Mucosa of stomach (tissue), 1 donor: Measurements from ENCODE around the gene PUS3.

Experiments used
- H3K27me3 ChIP-seq: one replicate; pipeline ENCODE4 v1.7.0; 2013; ENCODE audit warnings: mild to moderate bottlenecking, low read length; ENCODE audit not compliant: control insufficient read depth, insufficient read depth
- H3K36me3 ChIP-seq: one replicate; pipeline ENCODE4 v1.7.0; 2013; ENCODE audit warnings: low read length; ENCODE audit not compliant: control insufficient read depth, insufficient read depth
- H3K4me1 ChIP-seq: one replicate; pipeline ENCODE4 v1.7.0; 2013; ENCODE audit warnings: mild to moderate bottlenecking, low read length; ENCODE audit not compliant: control insufficient read depth, insufficient read depth
- H3K4me3 ChIP-seq: one replicate; pipeline ENCODE4 v1.7.0; 2013; ENCODE audit warnings: low read length
- H3K9ac ChIP-seq: one replicate; pipeline ENCODE4 v1.7.0; 2013; ENCODE audit warnings: mild to moderate bottlenecking, low read length, moderate library complexity
- H3K9me3 ChIP-seq: one replicate; pipeline ENCODE4 v1.7.0; 2013; ENCODE audit warnings: mild to moderate bottlenecking, low read length, moderate library complexity; ENCODE audit not compliant: control insufficient read depth
- donor health status: Pancreatic carcinoma.

Gene PUS3

GRCh38 chr11:125945797-125946520 lies 43.0 kb upstream of the PUS3 start, which contains the start of gene VSIG10L2:
Gene VSIG10L2, plus strand, starts transcription at chr11:125946044. Its CDS starts 12 bp downstream, at chr11:125946056.
- no peak within 1 kb of the TSS for H3K9ac ChIP-seq
- no peaks in the 10 kb centered on the region for H3K36me3 ChIP-seq
- H3K27me3 ChIP-seq = peaks cover 8% of the 10 kb centered on the region
- no peaks in the 10 kb centered on the region for H3K9me3 ChIP-seq
- H3K4me3 ChIP-seq = no peak within 1 kb of the TSS
- H3K4me1 ChIP-seq = peaks cover 19% of the 10 kb centered on the region

DNA sequence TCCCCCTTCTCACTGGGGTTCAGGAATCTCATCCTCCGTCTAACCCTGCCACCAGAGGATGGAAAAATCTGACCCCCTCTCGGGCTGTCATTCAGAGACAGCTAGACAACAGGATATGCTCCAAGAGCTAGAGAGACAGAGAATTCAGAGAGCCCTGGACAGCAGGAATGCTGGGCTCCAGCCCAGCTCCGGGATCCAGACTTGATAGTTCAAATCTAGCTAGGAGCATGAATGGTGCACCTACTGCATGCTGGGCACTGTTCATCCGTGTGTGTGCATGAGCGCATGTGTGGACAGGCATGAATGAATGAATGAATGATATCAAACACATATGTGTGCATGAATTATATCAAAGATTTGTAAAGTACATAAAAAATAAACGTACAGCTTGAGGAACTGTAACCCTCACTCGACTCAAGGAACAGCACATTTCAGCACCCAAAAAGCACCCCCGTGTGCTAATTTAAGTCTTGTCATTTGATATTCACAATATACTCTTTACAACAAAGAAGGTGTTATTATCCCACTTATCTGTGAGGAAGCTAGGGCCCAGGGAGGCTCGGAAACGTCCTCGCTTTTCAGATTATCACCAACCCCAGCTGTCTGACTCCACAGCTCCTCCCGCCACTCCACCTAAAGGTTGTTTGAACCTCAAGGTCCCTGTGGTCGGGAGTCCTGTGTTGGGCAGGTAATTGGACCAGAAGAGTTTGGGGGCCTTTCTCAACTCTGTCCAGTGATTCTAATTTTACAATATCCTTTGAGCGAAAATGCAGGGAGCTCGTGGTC lies 42.2 kb upstream of the PUS3 start:
- H3K27me3 ChIP-seq = peaks cover 8% of the 10 kb centered on the region
- H3K36me3 ChIP-seq = no peaks in the 10 kb centered on the region
- no peak overlapping the region for H3K4me3 ChIP-seq
- peaks cover 15% of the 10 kb centered on the region for H3K4me1 ChIP-seq
- H3K9ac ChIP-seq = no peak overlapping the region
- H3K9me3 ChIP-seq = no peaks in the 10 kb centered on the region

DNA sequence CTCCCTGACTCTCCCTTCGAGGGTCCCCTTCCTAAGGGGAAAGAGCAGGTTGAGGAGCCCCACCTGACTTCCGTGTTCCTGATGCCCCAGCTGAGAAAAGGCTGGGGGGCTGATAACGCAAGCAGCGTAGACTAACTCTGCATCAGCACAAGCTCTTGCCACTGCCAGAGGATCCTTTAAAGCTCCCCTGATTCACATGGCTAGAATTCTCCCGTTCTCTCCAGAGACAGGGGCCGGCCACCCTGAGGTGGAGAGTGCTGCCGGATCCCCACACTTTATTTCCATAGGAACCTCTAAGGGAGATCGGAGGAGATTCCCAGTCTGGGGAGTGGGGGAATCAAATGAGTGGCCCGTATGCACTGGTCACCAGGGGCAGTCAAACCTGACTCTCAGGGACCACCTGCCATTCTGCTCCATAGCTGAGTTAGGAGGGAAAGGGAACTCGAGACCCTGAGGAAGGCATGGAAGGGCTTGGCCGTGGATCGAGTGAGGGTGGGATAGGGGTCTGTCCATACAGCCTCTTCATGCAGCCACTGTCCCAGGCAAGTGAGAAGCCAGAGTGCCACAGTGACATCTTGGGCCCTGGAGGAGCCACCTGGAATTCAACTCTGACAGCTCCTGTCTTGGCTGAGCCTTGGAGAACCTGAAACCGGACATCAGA lies 41.5 kb upstream of the PUS3 start:
- Histone ChIP-seq H3K27me3 (peaks cover 8% of the 10 kb centered on the region), H3K9ac (no peak overlapping the region), H3K4me3 (no peak overlapping the region), H3K9me3 (no peaks in the 10 kb centered on the region), H3K36me3 (no peaks in the 10 kb centered on the region), H3K4me1 (peaks cover 15% of the 10 kb centered on the region)

- Histone ChIP-seq H3K4me1 (peaks cover 15% of the 10 kb centered on the region), H3K9ac (no peak overlapping the region), H3K27me3 (peaks cover 8% of the 10 kb centered on the region), H3K36me3 (no peaks in the 10 kb centered on the region), H3K4me3 (no peak overlapping the region), H3K9me3 (no peaks in the 10 kb centered on the region)
These were observed 40.8 kb upstream of the PUS3 start for GRCh38 chr11:125943661-125944349.

GRCh38 chr11:125942771-125943428 lies 39.9 kb upstream of the PUS3 start:
- H3K4me1 ChIP-seq = peaks cover 15% of the 10 kb centered on the region
- H3K9ac ChIP-seq = no peak overlapping the region
- H3K9me3 ChIP-seq = no peaks in the 10 kb centered on the region
- no peak overlapping the region for H3K4me3 ChIP-seq
- H3K27me3 ChIP-seq = peaks cover 8% of the 10 kb centered on the region
- H3K36me3 ChIP-seq = no peaks in the 10 kb centered on the region

DNA sequence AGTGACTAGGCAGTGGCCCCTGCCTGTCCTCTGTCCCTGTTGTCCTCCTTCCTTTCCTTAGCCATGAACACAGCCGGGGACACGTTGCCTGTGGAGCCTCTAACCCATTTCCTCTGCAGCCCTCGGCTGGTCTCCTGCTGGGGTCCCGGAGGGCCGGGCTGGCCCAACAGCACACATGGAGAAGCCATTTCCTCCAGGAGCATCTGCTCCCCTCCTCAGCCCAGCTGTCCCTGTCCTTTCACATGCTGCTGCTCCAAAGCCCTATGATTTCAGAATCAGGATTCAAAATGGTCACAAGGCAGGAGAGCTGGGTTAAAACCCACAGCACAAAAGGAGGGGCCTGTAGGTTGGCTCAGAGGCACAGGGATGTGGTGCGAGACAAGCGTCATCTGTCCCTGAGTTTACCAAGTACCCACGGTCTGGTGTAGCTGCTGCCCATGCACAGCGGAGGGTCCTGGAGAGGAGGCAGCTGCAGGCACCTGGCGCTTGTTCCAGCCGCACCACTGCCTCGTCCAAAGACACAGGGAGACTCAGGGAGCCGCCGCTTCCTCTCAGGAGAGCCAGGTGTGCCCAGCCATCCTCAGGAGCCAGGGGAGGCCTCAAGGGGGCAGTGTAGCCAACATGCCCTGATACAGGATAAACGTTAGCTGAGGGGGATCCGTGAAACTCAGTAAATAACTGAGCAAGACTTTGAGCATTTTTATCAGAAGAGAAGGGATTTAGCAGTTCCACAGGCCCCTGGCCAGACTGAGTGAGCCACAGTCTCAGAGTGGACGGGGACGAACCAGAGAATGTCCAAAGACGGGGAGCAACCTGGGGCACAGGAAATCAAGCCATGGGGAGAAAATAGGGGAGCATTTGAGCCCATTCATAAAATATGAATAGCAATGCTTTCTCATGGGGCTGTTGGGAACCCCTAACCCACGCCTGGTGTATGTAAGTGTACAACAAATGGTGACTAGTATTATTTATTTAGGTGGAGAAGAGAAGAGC lies 38.9 kb upstream of the PUS3 start:
- no peak overlapping the region for H3K9ac ChIP-seq
- H3K4me3 ChIP-seq = no peak overlapping the region
- H3K27me3 ChIP-seq = peaks cover 8% of the 10 kb centered on the region
- no peaks in the 10 kb centered on the region for H3K9me3 ChIP-seq
- H3K36me3 ChIP-seq = no peaks in the 10 kb centered on the region
- peaks cover 15% of the 10 kb centered on the region for H3K4me1 ChIP-seq

- Histone ChIP-seq H3K4me1 (peaks cover 15% of the 10 kb centered on the region), H3K9me3 (no peaks in the 10 kb centered on the region), H3K27me3 (peaks cover 8% of the 10 kb centered on the region)
These were observed 38.2 kb upstream of the PUS3 start for GRCh38 chr11:125941267-125941618.

DNA sequence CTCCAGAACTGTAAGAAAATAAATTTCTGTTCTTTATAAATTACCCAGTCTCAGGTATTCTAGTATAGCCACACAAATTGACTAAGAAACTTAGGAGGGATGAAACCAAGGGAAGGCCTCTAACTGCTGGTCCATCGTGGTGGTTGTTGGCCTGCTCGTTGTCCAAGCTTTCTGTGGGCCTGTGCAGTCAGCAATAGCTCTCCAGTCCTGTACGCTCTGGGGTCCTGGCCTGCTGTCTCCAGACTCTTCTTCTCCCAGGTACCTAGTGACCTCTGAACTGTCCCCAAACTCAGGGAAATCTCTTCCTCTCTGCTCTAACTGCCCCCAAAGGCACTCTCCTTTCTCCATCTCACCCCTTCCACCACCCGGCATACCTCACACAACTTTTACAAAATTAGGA lies 37.1 kb upstream of the PUS3 start:
- H3K4me3 ChIP-seq = no peak overlapping the region
- no peak overlapping the region for H3K9ac ChIP-seq
- peaks cover 7% of the 10 kb centered on the region for H3K4me1 ChIP-seq
- peaks cover 8% of the 10 kb centered on the region for H3K27me3 ChIP-seq
- H3K36me3 ChIP-seq = no peaks in the 10 kb centered on the region
- H3K9me3 ChIP-seq = no peaks in the 10 kb centered on the region

More at GRCh38 chr11:125941267-125941618, 38.2 kb upstream of the PUS3 start:
- Histone ChIP-seq H3K4me3 (no peak overlapping the region), H3K36me3 (no peaks in the 10 kb centered on the region), H3K9ac (no peak overlapping the region)

- no peak overlapping the region for H3K9ac ChIP-seq
- H3K9me3 ChIP-seq = no peaks in the 10 kb centered on the region
- H3K4me1 ChIP-seq = peaks cover 7% of the 10 kb centered on the region
- H3K4me3 ChIP-seq = no peak overlapping the region
- H3K36me3 ChIP-seq = no peaks in the 10 kb centered on the region
- peaks cover 3% of the 10 kb centered on the region for H3K27me3 ChIP-seq
These were observed 36.1 kb upstream of the PUS3 start for GRCh38 chr11:125939081-125939521.

DNA sequence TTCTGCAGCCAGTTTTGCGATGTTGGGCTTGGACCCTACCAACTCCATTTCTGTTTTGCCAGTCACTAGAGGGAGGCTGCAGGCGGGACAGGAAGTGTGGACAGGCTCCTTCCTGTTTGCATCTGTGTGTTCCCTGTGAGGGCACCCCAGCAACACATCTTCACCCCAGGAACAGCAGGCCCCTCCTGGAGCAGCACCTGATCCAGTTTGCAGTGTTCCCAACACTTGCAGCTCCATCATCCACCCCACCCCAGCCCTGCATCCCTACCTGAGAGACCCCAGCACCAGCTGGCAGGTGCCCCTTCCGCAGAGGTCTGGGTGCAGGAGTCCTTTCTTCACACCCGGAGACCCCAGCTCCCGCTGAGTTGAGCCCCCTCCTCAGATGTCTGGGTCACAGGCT lies 35.4 kb upstream of the PUS3 start:
- Histone ChIP-seq H3K9ac (no peak overlapping the region), H3K4me1 (peaks cover 7% of the 10 kb centered on the region), H3K9me3 (no peaks in the 10 kb centered on the region), H3K27me3 (peaks cover 3% of the 10 kb centered on the region), H3K36me3 (no peaks in the 10 kb centered on the region), H3K4me3 (no peak overlapping the region)
